ENCODE measurements around the gene ATMIN.

ATMIN gene

DNA sequence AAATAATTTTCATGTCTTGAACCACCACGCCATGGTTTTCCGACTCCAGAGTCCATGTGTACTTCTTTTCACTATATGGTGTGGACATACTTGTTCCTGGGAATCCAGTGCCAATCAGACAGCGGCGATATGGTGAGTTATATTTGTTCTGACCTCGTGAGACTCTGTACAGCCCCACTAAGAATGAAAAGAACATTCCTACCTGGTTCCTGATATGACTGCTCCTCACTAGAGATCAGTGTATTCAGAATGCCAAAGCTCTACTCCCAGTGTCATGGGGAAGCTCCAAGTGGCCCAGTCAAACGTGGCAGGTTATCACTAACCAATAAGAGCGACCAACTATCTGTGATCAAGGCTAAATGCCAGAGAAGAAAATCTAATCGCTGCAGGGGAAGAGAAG lies 35.3 kb downstream of the ATMIN start:
- DNase-seq (ENCODE audit: low read depth) = no peak

DNA sequence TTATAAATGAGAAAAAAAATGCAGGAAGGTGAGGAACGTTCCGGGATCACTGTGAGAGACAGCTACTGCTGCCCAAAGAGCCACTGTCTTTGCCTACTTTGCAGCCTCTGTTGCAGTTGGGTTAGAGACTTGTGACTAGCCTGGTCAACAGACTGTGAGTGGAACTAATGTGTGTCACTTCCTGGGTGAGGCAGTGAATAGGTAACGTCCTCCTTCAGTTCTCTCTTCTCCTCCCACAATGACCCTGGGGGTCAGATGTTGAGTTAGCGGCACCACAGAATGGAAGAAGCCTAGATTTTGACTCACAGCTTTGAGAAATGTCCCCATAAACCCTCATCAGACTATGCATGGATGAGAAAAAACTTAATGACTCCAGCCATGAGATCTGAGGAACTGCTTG lies 36.2 kb downstream of the ATMIN start:
- no peak for DNase-seq (ENCODE audit: low read depth)

DNA sequence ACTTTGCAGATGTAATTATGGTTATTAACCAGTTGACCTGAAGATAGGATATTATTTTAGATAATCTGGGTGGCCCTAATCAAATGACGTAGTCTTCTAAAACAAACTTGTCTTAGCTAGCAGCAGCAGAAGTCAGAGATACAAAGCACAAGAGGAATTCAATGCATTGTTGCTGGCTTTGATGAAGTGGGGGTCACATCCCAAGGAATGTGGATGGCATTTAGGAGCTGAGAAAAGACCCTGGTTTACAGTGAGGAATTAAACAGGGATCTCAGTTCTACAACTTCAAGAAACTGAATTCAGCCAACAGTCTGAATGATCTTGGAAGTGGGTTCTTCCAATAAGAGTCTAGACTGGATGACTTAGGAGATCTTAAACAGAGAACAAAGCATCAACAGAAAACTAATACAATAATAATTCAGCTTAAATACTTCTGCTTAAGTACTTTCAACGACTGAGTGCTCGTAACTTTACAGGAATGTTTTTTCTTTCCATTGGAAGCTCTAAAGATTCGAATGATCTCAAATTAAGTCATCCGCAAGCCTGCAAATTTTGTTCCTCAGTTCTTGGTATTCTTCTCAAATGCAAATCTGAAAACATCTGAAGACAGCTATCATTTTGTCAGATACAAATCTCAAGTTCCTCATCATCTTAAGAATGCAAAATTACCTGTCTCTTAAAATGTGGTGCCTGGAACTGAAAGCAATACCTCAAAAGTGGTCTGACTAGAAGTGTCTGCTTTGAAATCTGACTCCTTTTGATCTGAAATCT lies 38.1 kb downstream of the ATMIN start:
- no peak for DNase-seq (ENCODE audit: low read depth)

DNA sequence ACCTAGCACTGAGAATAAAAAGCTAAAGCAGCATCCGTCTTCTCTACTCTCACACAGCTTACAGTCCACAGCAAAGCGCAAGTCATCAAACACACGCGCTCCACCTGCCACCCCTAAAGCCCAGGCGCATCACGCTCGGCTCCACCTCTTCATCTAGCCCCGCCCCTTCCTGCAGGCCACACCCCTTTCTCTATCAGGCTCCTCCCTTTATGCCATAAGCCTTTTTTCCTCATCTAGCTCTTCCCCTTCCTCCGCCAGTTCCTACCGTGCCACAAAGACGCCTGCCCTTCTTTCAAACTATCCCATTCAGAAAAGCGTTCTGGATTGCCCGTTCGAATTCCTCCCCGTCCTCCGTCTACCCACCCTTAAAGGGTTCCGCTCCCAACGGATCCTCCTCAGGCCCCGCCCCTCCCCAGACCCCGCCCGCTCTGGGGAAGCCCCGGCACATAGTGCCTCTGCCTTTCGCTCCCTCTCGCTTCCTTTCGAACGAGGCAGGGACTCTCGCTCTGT lies 41.0 kb downstream of the ATMIN start:
- DNase-seq (ENCODE audit: low read depth) = peak; percentile 76

DNA sequence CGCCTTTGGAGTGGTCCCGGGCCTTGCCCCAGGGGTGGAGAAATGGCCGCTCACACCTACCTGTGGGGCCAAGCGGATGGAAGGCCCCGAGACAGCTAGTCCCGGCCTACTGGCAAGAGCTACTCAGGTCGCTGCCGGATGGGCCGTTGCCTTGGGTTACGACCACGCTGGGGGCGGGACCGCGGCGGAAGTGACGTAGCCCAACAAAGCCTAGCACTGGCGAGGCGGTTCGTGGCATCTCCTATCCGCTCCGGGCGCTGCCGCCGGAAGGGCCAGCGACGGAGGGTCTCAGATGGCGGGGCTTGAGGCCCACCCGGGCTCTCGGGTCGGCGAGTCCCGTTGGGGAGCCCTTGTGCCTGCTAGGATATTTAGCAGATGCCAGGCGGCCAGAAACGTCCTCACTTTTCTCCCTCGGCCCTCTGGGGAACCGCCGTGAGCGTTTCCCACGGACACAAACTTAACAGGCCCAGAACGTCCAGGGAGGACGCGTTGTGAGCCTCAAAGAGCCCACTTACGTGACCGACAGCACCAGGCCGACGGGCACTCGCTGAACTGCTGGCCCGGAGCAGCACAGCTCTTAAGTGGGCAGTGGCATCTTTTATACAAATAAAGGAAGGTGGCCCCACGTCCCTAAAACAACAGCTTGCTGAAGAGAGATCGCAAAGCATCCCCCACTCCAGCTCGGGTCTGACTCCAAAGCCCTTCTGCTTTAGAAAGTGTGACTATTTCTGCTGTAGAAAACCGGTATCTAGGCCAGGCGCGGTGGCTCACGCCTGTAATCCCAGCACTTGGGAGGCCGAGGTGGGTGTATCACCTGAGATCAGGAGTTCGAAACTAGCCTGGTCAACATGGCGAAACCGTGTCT lies 41.7 kb downstream of the ATMIN start, which contains the start of gene C16orf46:
C16orf46 (minus strand) TSS at position 163 of the 865 bp plus-strand sequence. CDS start 13,283 bp downstream, outside the sequence.
- peak; percentile 92 for DNase-seq (ENCODE audit: low read depth)

DNA sequence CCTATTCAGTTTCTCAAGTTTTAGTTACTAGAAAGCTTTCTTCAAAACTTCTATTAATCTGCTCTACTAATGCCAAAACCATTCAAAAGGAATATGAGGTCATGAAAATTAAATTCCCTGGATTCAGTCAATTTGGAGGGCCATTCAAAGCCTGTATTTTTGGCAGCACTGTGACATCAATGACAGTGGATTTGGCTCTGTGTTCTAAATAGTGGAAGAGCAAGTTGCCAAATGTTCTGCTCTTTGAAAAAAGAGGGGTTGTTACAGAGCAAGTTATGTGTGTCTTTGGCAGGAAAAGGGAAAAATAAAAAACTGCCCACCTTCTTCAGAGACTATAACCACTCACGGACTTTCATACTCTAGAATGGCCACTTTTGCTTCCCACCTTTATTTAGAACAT lies 44.6 kb downstream of the ATMIN start:
- no peak for DNase-seq (ENCODE audit: low read depth)

DNA sequence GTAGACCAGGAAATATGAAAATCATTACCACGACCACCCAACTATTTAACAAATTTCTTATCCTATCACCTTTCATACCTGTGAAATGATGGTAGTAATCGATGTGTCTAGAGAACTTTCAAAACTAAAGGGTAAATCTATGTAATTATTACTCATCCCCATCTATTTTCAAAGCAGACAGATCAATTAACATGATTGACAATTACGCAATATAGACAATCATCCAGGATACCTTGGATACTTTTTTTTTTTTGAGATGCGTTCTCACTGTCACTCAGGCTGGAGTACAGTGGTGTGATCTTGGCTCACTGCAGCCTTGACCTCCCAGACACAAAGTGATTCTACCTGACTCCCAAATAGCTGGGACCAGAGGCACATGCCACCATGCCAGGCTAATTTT lies 45.4 kb downstream of the ATMIN start:
- no peak for DNase-seq (ENCODE audit: low read depth)

DNA sequence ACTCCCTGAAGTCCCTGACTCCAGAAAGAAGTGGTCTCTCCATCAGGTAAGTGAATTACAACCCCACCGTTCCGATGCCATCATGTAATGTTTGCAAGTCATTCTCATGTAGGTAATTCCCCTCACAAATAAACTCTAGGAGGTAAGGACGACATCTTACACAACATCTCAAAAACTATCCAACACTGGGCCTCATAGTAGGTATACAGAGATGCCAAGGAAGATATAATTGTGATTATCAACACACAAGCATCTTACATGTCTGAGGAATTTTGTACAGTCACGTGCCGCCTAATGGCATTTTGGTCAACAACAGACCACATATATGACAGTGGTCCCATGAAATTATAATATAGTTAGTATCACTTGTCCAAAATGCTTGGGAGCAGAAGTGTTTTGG lies 53.2 kb downstream of the ATMIN start:
- DNase-seq (ENCODE audit: low read depth) = no peak

DNA sequence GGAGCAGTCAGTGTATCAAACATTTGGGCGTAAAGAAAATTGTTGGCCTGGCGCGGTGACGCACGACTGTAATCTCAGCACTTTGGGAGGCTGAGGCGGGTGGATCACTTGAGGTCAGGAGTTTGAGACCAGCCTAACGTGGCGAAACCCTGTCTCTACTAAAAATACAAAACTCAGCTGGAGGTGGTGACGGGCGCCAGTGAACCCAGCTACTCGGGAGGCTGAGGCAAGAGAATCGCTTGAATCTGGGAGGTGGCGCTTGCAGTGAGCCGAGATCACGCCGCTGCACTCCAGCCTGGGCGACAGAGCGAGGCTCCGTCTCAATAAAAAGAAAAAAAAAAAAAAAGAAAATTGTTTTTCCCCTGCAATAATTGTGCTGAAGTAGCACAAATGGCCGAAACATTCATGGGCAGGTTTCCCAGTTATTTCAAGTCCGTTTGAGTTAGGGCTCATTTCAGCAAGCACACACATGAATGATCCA lies 59.2 kb downstream of the ATMIN start:
- DNase-seq (ENCODE audit: low read depth) = no peak

DNA sequence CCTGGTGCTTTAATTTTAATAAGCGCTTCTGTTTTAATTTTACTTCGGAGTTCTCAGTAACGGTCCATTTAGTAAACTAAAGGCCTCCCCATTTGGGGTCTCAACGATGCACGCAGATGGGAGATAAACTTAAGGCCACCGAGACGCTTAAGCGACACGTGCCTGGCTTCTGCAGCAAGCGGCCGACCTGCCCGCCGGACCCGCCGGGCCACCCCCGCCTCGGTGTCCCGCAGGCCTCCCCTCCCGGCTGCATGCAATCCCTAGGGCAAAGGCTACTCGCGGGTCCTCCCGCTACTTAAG lies 60.0 kb downstream of the ATMIN start:
- no peak for DNase-seq (ENCODE audit: low read depth)

DNA sequence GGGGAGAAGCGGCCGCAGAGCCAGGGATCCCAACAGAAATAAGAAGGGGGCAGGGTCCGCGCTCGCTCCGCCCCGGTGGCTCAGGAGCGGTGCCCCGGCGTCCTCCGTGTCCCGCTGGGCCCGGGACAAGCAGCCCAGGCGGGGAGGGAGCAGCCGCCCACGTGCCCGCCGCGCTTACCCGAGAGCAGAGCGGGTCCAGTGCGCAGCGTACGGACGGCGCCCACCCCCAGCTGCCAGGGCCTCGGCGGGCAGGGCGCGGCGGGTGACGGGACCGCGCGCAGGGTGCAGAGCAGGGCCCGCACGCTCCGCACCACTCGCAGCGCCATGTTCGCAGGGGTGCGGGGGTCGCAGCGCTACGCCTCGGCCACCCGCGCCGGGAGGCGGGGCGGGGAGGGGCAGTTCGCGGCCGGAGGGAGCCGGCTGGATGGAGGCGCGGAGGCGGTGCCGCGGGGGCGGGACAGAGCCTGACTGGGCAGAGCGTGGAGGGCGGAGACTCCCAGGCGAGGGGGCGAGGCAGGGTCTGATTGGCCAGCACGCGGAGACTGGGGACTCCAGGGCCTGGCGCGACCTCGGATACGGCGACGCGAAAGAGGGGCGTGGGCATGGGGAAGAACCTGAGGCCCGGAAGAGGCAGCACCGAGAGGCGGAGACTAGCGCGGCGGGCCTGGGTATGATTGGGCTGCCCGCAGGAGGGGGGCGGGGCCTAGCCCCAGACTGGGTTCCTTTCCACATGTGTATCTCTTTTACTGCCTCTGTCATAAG lies 60.5 kb downstream of the ATMIN start, which contains the start of gene GCSH:
GCSH (minus strand) TSS at position 443 of the 762 bp plus-strand sequence; CDS start at position 326, 117 bp downstream.
- DNase-seq (ENCODE audit: low read depth) = peak; percentile 97

DNA sequence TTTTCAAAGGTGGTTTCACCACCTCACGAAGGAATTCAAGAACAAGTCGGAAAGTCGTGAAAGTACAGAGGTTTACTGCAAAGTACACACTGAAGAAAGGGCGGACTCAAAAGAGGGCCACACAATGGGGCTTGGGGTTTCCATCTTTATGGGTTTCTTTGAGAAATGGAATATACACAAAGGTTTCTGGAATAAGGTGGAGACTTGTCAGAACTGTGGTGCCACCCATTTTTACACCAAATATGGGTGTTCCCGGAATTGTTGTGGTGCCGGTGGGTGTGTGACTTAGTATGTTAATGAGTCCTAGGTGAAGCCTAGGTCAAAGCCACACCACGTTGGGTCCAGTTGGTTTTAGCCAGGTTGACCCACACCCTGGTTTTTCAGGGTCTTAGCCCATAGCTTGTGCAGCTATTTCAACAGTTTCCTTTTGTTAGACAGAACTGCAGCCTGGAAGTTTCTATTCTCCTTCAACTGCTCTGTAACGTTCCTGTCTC lies 61.1 kb downstream of the ATMIN start:
- DNase-seq (ENCODE audit: low read depth) = no peak

All from fibroblast of the conjunctiva (primary cell).